SK-N-SH (cell line): Measurements from ENCODE around the gene PCIF1.

ENCODE experiments used
- CHD2 ChIP-seq: fragments of 150-350 bp; IDR thresholded peaks from 2 replicates; pipeline ENCODE4 v1.6.1; 2018; ENCODE audit warnings: low read length; ENCODE audit not compliant: partially characterized antibody
- FOXM1 ChIP-seq: IDR thresholded peaks from 2 replicates; pipeline ENCODE4 v1.4.0; 2012; ENCODE audit warnings: low read depth, mild to moderate bottlenecking
- GATA2 ChIP-seq: sonication (generic); formaldehyde crosslinking; IDR thresholded peaks from 2 replicates; pipeline ENCODE4 v1.5.0; 2020; ENCODE audit warnings: mild to moderate bottlenecking, missing genetic modification reagents
- POLR2AphosphoS5 ChIP-seq: IDR thresholded peaks from 2 replicates; pipeline ENCODE4 v1.6.1; 2012; ENCODE audit warnings: low read depth, low read length
- TEAD4 ChIP-seq: IDR thresholded peaks from 2 replicates; pipeline ENCODE4 v1.4.0; 2012; ENCODE audit warnings: mild to moderate bottlenecking, borderline replicate concordance; ENCODE audit not compliant: insufficient read depth
- YY1 ChIP-seq: IDR thresholded peaks from 2 replicates; pipeline ENCODE4 v1.4.0; 2012; ENCODE audit warnings: low read depth, mild to moderate bottlenecking
- TF ChIP-seq, protein P1 (sequence below): fragments of 200-600 bp; sonication (generic); IDR thresholded peaks from 2 replicates; pipeline ENCODE4 v1.6.1; 2017; ENCODE audit warnings: antibody characterized with exemption, mild to moderate bottlenecking, moderate library complexity

DNA sequence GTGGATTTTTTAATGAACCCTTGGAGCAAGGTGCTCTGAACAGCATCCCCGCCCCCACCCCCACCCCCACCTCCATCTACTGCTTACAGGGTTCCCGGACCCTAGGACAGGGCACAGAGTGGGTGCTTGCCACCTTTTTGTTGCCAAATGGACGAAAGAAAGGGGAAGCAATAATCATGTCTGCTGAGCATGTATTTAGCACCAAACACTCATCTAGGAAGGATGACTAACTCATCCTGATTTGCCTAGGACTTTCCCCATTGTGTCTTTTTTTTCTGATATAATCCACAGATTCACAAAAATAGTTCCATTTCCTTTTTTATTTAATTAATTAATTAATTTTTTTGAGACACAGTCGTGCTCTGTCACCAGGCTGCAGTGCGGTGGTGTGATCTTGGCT lies 21.4 kb upstream of the PCIF1 start:
- TF ChIP-seq CHD2 (no peak), TEAD4 (no peak), POLR2AphosphoS5 (no peak), YY1 (no peak), GATA2 (CRISPR knock-in tag) (no peak), FOXM1 (no peak)
- TF ChIP-seq, protein P1, sequence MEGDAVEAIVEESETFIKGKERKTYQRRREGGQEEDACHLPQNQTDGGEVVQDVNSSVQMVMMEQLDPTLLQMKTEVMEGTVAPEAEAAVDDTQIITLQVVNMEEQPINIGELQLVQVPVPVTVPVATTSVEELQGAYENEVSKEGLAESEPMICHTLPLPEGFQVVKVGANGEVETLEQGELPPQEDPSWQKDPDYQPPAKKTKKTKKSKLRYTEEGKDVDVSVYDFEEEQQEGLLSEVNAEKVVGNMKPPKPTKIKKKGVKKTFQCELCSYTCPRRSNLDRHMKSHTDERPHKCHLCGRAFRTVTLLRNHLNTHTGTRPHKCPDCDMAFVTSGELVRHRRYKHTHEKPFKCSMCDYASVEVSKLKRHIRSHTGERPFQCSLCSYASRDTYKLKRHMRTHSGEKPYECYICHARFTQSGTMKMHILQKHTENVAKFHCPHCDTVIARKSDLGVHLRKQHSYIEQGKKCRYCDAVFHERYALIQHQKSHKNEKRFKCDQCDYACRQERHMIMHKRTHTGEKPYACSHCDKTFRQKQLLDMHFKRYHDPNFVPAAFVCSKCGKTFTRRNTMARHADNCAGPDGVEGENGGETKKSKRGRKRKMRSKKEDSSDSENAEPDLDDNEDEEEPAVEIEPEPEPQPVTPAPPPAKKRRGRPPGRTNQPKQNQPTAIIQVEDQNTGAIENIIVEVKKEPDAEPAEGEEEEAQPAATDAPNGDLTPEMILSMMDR: no peak
